Measurements from ENCODE around the gene TTBK1. TPM values are rescaled to one million over a fixed set of nuclear protein-coding genes. Genes with fewer than 3 reads are reported as not detected.

TTBK1 gene
- total and polyA plus RNA-seq, 4 experiments from 2014 or later: 0.06 TPM; not detected in 3

GRCh38 chr6:43304361-43304760 is 61.1 kb downstream of the TTBK1 start:
- DNase-seq: no peak
- Histone ChIP-seq H3K4me1 (ENCODE audit: insufficient read depth, low read length) (peaks cover 13% of the 10 kb centered on the region), H3K9me3 (ENCODE audit: control insufficient read depth in 1 of 2, low read length in 2 of 2) (no peaks in the 10 kb centered on the region), H3K4me3 (ENCODE audit: low read length in 2 of 2) (no peak overlapping the region), H3K36me3 (ENCODE audit: insufficient read depth, low read length) (no peaks in the 10 kb centered on the region), H3K27me3 (ENCODE audit: insufficient read depth, low read length) (no peaks in the 10 kb centered on the region), H3K27ac (ENCODE audit: low read depth, low read length) (no peak overlapping the region)
- H3K4me1 Mint-ChIP-seq: peaks cover 3 to 11% (median 8%) of the 10 kb centered on the region in 4 donors
- ChIA-PET POLR2A (ENCODE audit: partially characterized antibody) (no interaction called here), CTCF (ENCODE audit: partially characterized antibody) (no interaction called here)
- H3K27ac Mint-ChIP-seq: peak overlapping the region in 1 of 7 donors; percentile 10
- no peaks in the 10 kb centered on the region for H3K9me3 Mint-ChIP-seq
- no peaks in the 10 kb centered on the region for H3K36me3 Mint-ChIP-seq
- intact Hi-C loops (cut with micrococcal nuclease): no loop called here
- H3K4me3 Mint-ChIP-seq: no peak overlapping the region
- peaks cover 0 to 2% of the 10 kb centered on the region in 2 donors for H3K27me3 Mint-ChIP-seq

GRCh38 chr6:43304882-43305281 is 61.6 kb downstream of the TTBK1 start:
- Mint-ChIP-seq H3K4me1 (peaks cover 3 to 12% (median 9%) of the 10 kb centered on the region in 4 donors), H3K4me3 (no peak overlapping the region), H3K36me3 (no peaks in the 10 kb centered on the region), H3K27ac (no peak overlapping the region), H3K9me3 (no peaks in the 10 kb centered on the region), H3K27me3 (peaks cover 0 to 2% of the 10 kb centered on the region in 2 donors)
- ChIA-PET POLR2A (ENCODE audit: partially characterized antibody) (no interaction called here), CTCF (ENCODE audit: partially characterized antibody) (interaction anchor here (0.9 kb wide), 1 partner anchor 94 kb away, joined by 3 read pairs; no protein-coding TSS in a partner anchor)
- no peaks in the 10 kb centered on the region for H3K27me3 ChIP-seq (ENCODE audit: insufficient read depth, low read length)
- DNase-seq: no peak
- H3K4me1 ChIP-seq (ENCODE audit: insufficient read depth, low read length): peaks cover 14% of the 10 kb centered on the region
- H3K9me3 ChIP-seq (ENCODE audit: control insufficient read depth in 1 of 2, low read length in 2 of 2): no peaks in the 10 kb centered on the region
- no peaks in the 10 kb centered on the region for H3K36me3 ChIP-seq (ENCODE audit: insufficient read depth, low read length)
- intact Hi-C loops (cut with micrococcal nuclease): no loop called here
- H3K27ac ChIP-seq (ENCODE audit: low read depth, low read length): no peak overlapping the region
- H3K4me3 ChIP-seq (ENCODE audit: low read length in 2 of 2): no peak overlapping the region

GRCh38 chr6:43306086-43306485 is 62.8 kb downstream of the TTBK1 start:
- H3K4me3 Mint-ChIP-seq: no peak overlapping the region
- ChIA-PET CTCF (ENCODE audit: partially characterized antibody) (no interaction called here), POLR2A (ENCODE audit: partially characterized antibody) (no interaction called here)
- peaks cover 14% of the 10 kb centered on the region for H3K4me1 ChIP-seq (ENCODE audit: insufficient read depth, low read length)
- H3K27me3 ChIP-seq (ENCODE audit: insufficient read depth, low read length): no peaks in the 10 kb centered on the region
- H3K4me1 Mint-ChIP-seq: peaks cover 3 to 12% (median 8%) of the 10 kb centered on the region in 4 donors
- no peaks in the 10 kb centered on the region for H3K9me3 ChIP-seq (ENCODE audit: control insufficient read depth in 1 of 2, low read length in 2 of 2)
- H3K27me3 Mint-ChIP-seq: no peaks in the 10 kb centered on the region
- no peaks in the 10 kb centered on the region for H3K36me3 ChIP-seq (ENCODE audit: insufficient read depth, low read length)
- DNase-seq: no peak
- H3K9me3 Mint-ChIP-seq: no peaks in the 10 kb centered on the region
- intact Hi-C loops (cut with micrococcal nuclease): no loop called here
- H3K27ac Mint-ChIP-seq: no peak overlapping the region
- H3K36me3 Mint-ChIP-seq: peaks cover 0 to 3% of the 10 kb centered on the region in 2 donors
- no peak overlapping the region for H3K4me3 ChIP-seq (ENCODE audit: low read length in 2 of 2)
- H3K27ac ChIP-seq (ENCODE audit: low read depth, low read length): no peak overlapping the region

- Histone ChIP-seq H3K9me3 (ENCODE audit: control insufficient read depth in 1 of 2, low read length in 2 of 2) (no peaks in the 10 kb centered on the region), H3K4me1 (ENCODE audit: insufficient read depth, low read length) (peaks cover 14% of the 10 kb centered on the region), H3K4me3 (ENCODE audit: low read length in 2 of 2) (no peak overlapping the region), H3K27ac (ENCODE audit: low read depth, low read length) (no peak overlapping the region), H3K36me3 (ENCODE audit: insufficient read depth, low read length) (no peaks in the 10 kb centered on the region), H3K27me3 (ENCODE audit: insufficient read depth, low read length) (no peaks in the 10 kb centered on the region)
- H3K4me3 Mint-ChIP-seq: peak overlapping the region in 7 of 8 donors; percentile 7 to 69 (median 39)
- POLR2A ChIA-PET (ENCODE audit: partially characterized antibody): interaction anchor here (0.9 to 2.2 kb wide), 7 partner anchors 24 to 121 kb away, joined by 3 to 12 read pairs (median 5); partner anchors contain the start of genes ABCC10, DNPH1 and ZNF318
- CTCF ChIA-PET (ENCODE audit: partially characterized antibody): interaction anchor here (0.9 to 3.6 kb wide), 14 partner anchors 10 to 189 kb away, joined by 3 to 49 read pairs (median 8); no protein-coding TSS in a partner anchor
- H3K4me1 Mint-ChIP-seq: peaks cover 3 to 12% (median 8%) of the 10 kb centered on the region in 4 donors
- H3K36me3 Mint-ChIP-seq: peaks cover 0 to 4% of the 10 kb centered on the region in 2 donors
- DNase-seq: no peak
- peak overlapping the region in 2 of 7 donors; percentile 19 to 62 for H3K27ac Mint-ChIP-seq
- intact Hi-C loops (cut with micrococcal nuclease): loop anchor here (1.0 to 2.0 kb wide), 3 partner anchors 27 to 199 kb away; no protein-coding TSS in a partner anchor
- no peaks in the 10 kb centered on the region for H3K27me3 Mint-ChIP-seq
- H3K9me3 Mint-ChIP-seq: no peaks in the 10 kb centered on the region
These were observed 64.3 kb downstream of the TTBK1 start for GRCh38 chr6:43307451-43308100.

GRCh38 chr6:43308101-43308989 is 65.1 kb downstream of the TTBK1 start, which contains the start of gene CRIP3:
TSS of gene CRIP3 (minus strand) at chr6:43308826. CDS start at chr6:43308792, 34 bp downstream.
- Histone ChIP-seq H3K4me1 (ENCODE audit: insufficient read depth, low read length) (peaks cover 14% of the 10 kb centered on the region), H3K4me3 (ENCODE audit: low read length in 2 of 2) (peak within 1 kb of the TSS; percentile 42 to 43), H3K36me3 (ENCODE audit: insufficient read depth, low read length) (no peaks in the 10 kb centered on the region), H3K27ac (ENCODE audit: low read depth, low read length) (no peak within 1 kb of the TSS), H3K9me3 (ENCODE audit: control insufficient read depth in 1 of 2, low read length in 2 of 2) (no peaks in the 10 kb centered on the region), H3K27me3 (ENCODE audit: insufficient read depth, low read length) (no peaks in the 10 kb centered on the region)
- ChIA-PET CTCF (ENCODE audit: partially characterized antibody) (interaction anchor here (0.7 to 3.6 kb wide), 20 partner anchors 9 to 196 kb away, joined by 3 to 49 read pairs (median 4); partner anchors contain the start of genes TJAP1 and ZNF318), POLR2A (ENCODE audit: partially characterized antibody) (interaction anchor here (0.9 to 2.2 kb wide), 8 partner anchors 8 to 120 kb away, joined by 3 to 12 read pairs (median 5); partner anchors contain the start of genes ABCC10, DNPH1 and ZNF318)
- intact Hi-C loops (cut with micrococcal nuclease): loop anchor here (1.0 to 2.0 kb wide), 3 partner anchors 26 to 198 kb away; no protein-coding TSS in a partner anchor
- Mint-ChIP-seq H3K9me3 (no peaks in the 10 kb centered on the region), H3K27me3 (no peaks in the 10 kb centered on the region), H3K4me3 (peak within 1 kb of the TSS; percentile 75 to 89 (median 84)), H3K27ac (peak within 1 kb of the TSS in 6 of 7 donors; percentile 17 to 88 (median 52)), H3K36me3 (peaks cover 0 to 4% of the 10 kb centered on the region in 2 donors), H3K4me1 (peaks cover 3 to 12% (median 8%) of the 10 kb centered on the region in 4 donors)
- DNase-seq: peak; percentile 42 to 63 (median 46)

GRCh38 chr6:43308990-43309477 is 65.8 kb downstream of the TTBK1 start:
- H3K4me1 Mint-ChIP-seq: peaks cover 3 to 12% (median 8%) of the 10 kb centered on the region in 4 donors
- H3K27me3 Mint-ChIP-seq: no peaks in the 10 kb centered on the region
- intact Hi-C loops (cut with micrococcal nuclease): loop anchor here (1.0 to 2.0 kb wide), 3 partner anchors 26 to 197 kb away; no protein-coding TSS in a partner anchor
- H3K4me1 ChIP-seq (ENCODE audit: insufficient read depth, low read length): peaks cover 14% of the 10 kb centered on the region
- POLR2A ChIA-PET (ENCODE audit: partially characterized antibody): interaction anchor here (0.9 to 2.2 kb wide), 6 partner anchors 9 to 119 kb away, joined by 3 to 12 read pairs (median 6); partner anchors contain the start of genes ABCC10, DNPH1 and ZNF318
- CTCF ChIA-PET (ENCODE audit: partially characterized antibody): interaction anchor here (0.9 to 3.6 kb wide), 15 partner anchors 9 to 187 kb away, joined by 3 to 49 read pairs (median 8); partner anchors contain the start of genes TJAP1 and ZNF318
- H3K36me3 Mint-ChIP-seq: peaks cover 0 to 4% of the 10 kb centered on the region in 2 donors
- no peaks in the 10 kb centered on the region for H3K9me3 ChIP-seq (ENCODE audit: control insufficient read depth in 1 of 2, low read length in 2 of 2)
- H3K27me3 ChIP-seq (ENCODE audit: insufficient read depth, low read length): no peaks in the 10 kb centered on the region
- no peaks in the 10 kb centered on the region for H3K36me3 ChIP-seq (ENCODE audit: insufficient read depth, low read length)
- no peaks in the 10 kb centered on the region for H3K9me3 Mint-ChIP-seq
- H3K4me3 ChIP-seq (ENCODE audit: low read length in 2 of 2): peak overlapping the region in 1 of 2 donors; percentile 43
- H3K27ac Mint-ChIP-seq: peak overlapping the region in 5 of 7 donors; percentile 13 to 88 (median 36)
- DNase-seq: no peak
- H3K4me3 Mint-ChIP-seq: peak overlapping the region; percentile 75 to 89 (median 84)
- no peak overlapping the region for H3K27ac ChIP-seq (ENCODE audit: low read depth, low read length)

All from CD4-positive, alpha-beta memory T cell (primary cell).